SK-N-MC (cell line): ENCODE results near the gene INSRR.

Experiments used
- DNase-seq: peaks from one replicate; pipeline ENCODE4 v3.0.0-alpha.2; 2011; ENCODE audit warnings: low read depth, low spot score
- H3K27ac ChIP-seq: fragments of 200-600 bp; sonication (generic); 2 replicates; pipeline ENCODE4 v1.5.1; 2016; ENCODE audit warnings: mixed run types
- H3K36me3 ChIP-seq: fragments of 200-600 bp; sonication (generic); 2 replicates; pipeline ENCODE4 v1.6.1; 2017; ENCODE audit warnings: antibody characterized with exemption, low read length, mixed read lengths; ENCODE audit not compliant: insufficient read depth
- H3K4me3 ChIP-seq: fragments of 200-600 bp; sonication (generic); 2 replicates; pipeline ENCODE4 v1.5.1; 2016
- H3K9ac ChIP-seq: fragments of 200-600 bp; sonication (generic); 2 replicates; pipeline ENCODE4 v1.8.0; 2017; ENCODE audit warnings: mixed run types, mixed read lengths; ENCODE audit not compliant: insufficient read length
- H3K9me3 ChIP-seq: fragments of 200-600 bp; sonication (generic); 2 replicates; pipeline ENCODE4 v1.6.1; 2017; ENCODE audit warnings: low read depth, mild to moderate bottlenecking, antibody characterized with exemption, low read length, moderate library complexity, mixed read lengths
- EZH2 ChIP-seq: fragments of 200-600 bp; sonication (generic); IDR thresholded peaks from one replicate; pipeline ENCODE4 v1.6.1; 2017; ENCODE audit warnings: antibody characterized with exemption
- FOXP2 ChIP-seq: optimal IDR thresholded peaks from 2 replicates; pipeline ENCODE3; 2011; ENCODE audit warnings: mild to moderate bottlenecking, moderate library complexity; ENCODE audit not compliant: insufficient read depth; ENCODE audit errors: extremely low read length, control extremely low read depth
- POLR2AphosphoS5 ChIP-seq: IDR thresholded peaks from 2 replicates; pipeline ENCODE4 v1.6.1; 2012; ENCODE audit warnings: mild to moderate bottlenecking, low read depth, low read length, borderline replicate concordance

INSRR gene

GRCh38 chr1:156823210-156823790 is 35.6 kb downstream of the INSRR start:
- TF ChIP-seq EZH2 (no peak), POLR2AphosphoS5 (no peak), FOXP2 (no peak)
- DNase-seq: no peak
- H3K27ac ChIP-seq: no peak overlapping the region

GRCh38 chr1:156822680-156823079 is 36.2 kb downstream of the INSRR start:
- Histone ChIP-seq H3K9me3 (no peaks in the 10 kb centered on the region), H3K36me3 (no peaks in the 10 kb centered on the region), H3K27ac (no peak overlapping the region), H3K4me3 (no peak overlapping the region), H3K9ac (no peak overlapping the region)
- no peak for DNase-seq
- TF ChIP-seq FOXP2 (no peak), EZH2 (no peak), POLR2AphosphoS5 (no peak)

More at GRCh38 chr1:156823210-156823790, 35.6 kb downstream of the INSRR start:
- Histone ChIP-seq H3K9me3 (no peaks in the 10 kb centered on the region), H3K4me3 (no peak overlapping the region), H3K36me3 (no peaks in the 10 kb centered on the region), H3K9ac (no peak overlapping the region)

- no peak for DNase-seq
- H3K4me3 ChIP-seq: no peak overlapping the region
- no peaks in the 10 kb centered on the region for H3K9me3 ChIP-seq
- H3K27ac ChIP-seq: no peak overlapping the region
- no peak overlapping the region for H3K9ac ChIP-seq
- TF ChIP-seq POLR2AphosphoS5: no peak
- H3K36me3 ChIP-seq: no peaks in the 10 kb centered on the region
Observed at GRCh38 chr1:156821801-156822200, 37.1 kb downstream of the INSRR start.

GRCh38 chr1:156816561-156817328 is 42.2 kb downstream of the INSRR start, which contains the start of gene SH2D2A:
Gene SH2D2A (minus strand): TSS chr1:156816848. CDS start chr1:156816708, 140 bp downstream.
- Histone ChIP-seq H3K27ac (no peak within 1 kb of the TSS), H3K9me3 (no peaks in the 10 kb centered on the region), H3K36me3 (no peaks in the 10 kb centered on the region), H3K9ac (peak within 1 kb of the TSS; percentile 32), H3K4me3 (peak within 1 kb of the TSS; percentile 49)
- DNase-seq: no peak
- TF ChIP-seq FOXP2 (no peak), EZH2 (no peak), POLR2AphosphoS5 (no peak)

GRCh38 chr1:156815961-156816422 is 42.9 kb downstream of the INSRR start:
- Histone ChIP-seq H3K36me3 (no peaks in the 10 kb centered on the region), H3K9me3 (no peaks in the 10 kb centered on the region), H3K27ac (no peak overlapping the region), H3K9ac (peak overlapping the region; percentile 32), H3K4me3 (no peak overlapping the region)
- no peak for TF ChIP-seq POLR2AphosphoS5
- TF ChIP-seq EZH2: no peak
- TF ChIP-seq FOXP2: no peak
- DNase-seq: no peak

- H3K9me3 ChIP-seq: no peaks in the 10 kb centered on the region
- no peak overlapping the region for H3K9ac ChIP-seq
- H3K27ac ChIP-seq: no peak overlapping the region
- TF ChIP-seq FOXP2 (no peak), EZH2 (no peak), POLR2AphosphoS5 (no peak)
- H3K4me3 ChIP-seq: no peak overlapping the region
- DNase-seq: no peak
- H3K36me3 ChIP-seq: no peaks in the 10 kb centered on the region
Observed at GRCh38 chr1:156815307-156815826, 43.5 kb downstream of the INSRR start.

- Histone ChIP-seq H3K4me3 (no peak overlapping the region), H3K27ac (no peak overlapping the region), H3K9ac (no peak overlapping the region), H3K9me3 (no peaks in the 10 kb centered on the region), H3K36me3 (no peaks in the 10 kb centered on the region)
- DNase-seq: no peak
- TF ChIP-seq FOXP2: no peak
- no peak for TF ChIP-seq POLR2AphosphoS5
- no peak for TF ChIP-seq EZH2
Observed at GRCh38 chr1:156814571-156815260, 44.2 kb downstream of the INSRR start.

- no peak for TF ChIP-seq EZH2
- peak; percentile 17; the same call in 1 of the 2 replicates for TF ChIP-seq POLR2AphosphoS5
- TF ChIP-seq FOXP2: no peak
- Histone ChIP-seq H3K27ac (no peak overlapping the region), H3K4me3 (peak overlapping the region; percentile 23), H3K9ac (no peak overlapping the region), H3K9me3 (no peaks in the 10 kb centered on the region), H3K36me3 (no peaks in the 10 kb centered on the region)
- DNase-seq: no peak
Observed at GRCh38 chr1:156813750-156814570, 45.0 kb downstream of the INSRR start.
